Heart left ventricle (tissue), 16 donors: ENCODE data around the gene C19orf12. TPM values are rescaled to one million over a fixed set of nuclear protein-coding genes. Genes with fewer than 3 reads are reported as not detected.
A peak's percentile ranks its signal among the peaks of the same experiment; 100 is the strongest.

Source experiments
- ATAC-seq, 4 donors: fragments of 200-7000 bp; cut with Tn5 transposase; one replicate each; pipeline ENCODE4 v1.9.1; 2020 to 2022; ENCODE audit warnings: moderate library complexity in 4 of 4, mild to moderate bottlenecking in 3 of 4, moderate number of reproducible peaks in 1 of 4
- DNase-seq, 5 donors: peaks; one replicate each; pipeline ENCODE4 v3.0.0-alpha.2; 2020
- H3K27ac ChIP-seq, 12 donors: fragments of 200-600 bp; sonication (generic) in 4 of 12; one replicate each; pipeline versions ENCODE4 v1.5.0 to v1.8.0; 2016 to 2022; ENCODE audit warnings: mild to moderate bottlenecking in 2 of 12
- H3K27me3 ChIP-seq, 9 donors: fragments of 200-600 bp; sonication (generic) in 2 of 9; one replicate each; pipeline versions ENCODE4 v1.5.1 to v1.8.0; 2016 to 2022; ENCODE audit warnings: mild to moderate bottlenecking in 3 of 9
- H3K36me3 ChIP-seq, 9 donors: fragments of 200-600 bp; sonication (generic) in 2 of 9; one replicate each; pipeline versions ENCODE4 v1.5.0 to v1.8.0; 2018 to 2022; ENCODE audit warnings: mild to moderate bottlenecking in 2 of 9
- H3K4me1 ChIP-seq, 12 donors: fragments of 200-600 bp; sonication (generic) in 4 of 12; one replicate each; pipeline versions ENCODE4 v1.5.0 to v1.8.0; 2016 to 2022; ENCODE audit warnings: mild to moderate bottlenecking in 3 of 12
- H3K4me3 ChIP-seq, 12 donors: fragments of 200-600 bp; sonication (generic) in 4 of 12; one replicate each; pipeline versions ENCODE4 v1.5.0 to v1.8.0; 2017 to 2022; ENCODE audit warnings: mild to moderate bottlenecking in 9 of 12, moderate library complexity in 4 of 12
- H3K9me3 ChIP-seq, 12 donors: fragments of 200-600 bp; sonication (generic) in 4 of 12; one replicate each; pipeline versions ENCODE4 v1.5.0 to v1.8.0; 2016 to 2022; ENCODE audit warnings: mild to moderate bottlenecking in 1 of 12
- POLR2A ChIP-seq, 2 donors: fragments of 450-650 bp; IDR thresholded peaks; one replicate each; pipeline ENCODE4 v1.6.1; 2017; ENCODE audit warnings: antibody characterized with exemption in 2 of 2, mild to moderate bottlenecking in 2 of 2, moderate library complexity in 2 of 2
- WGBS, 4 donors: extraction: QIAGEN DNeasy Blood & Tissue Kit in 2 of 4; methylation state at CpG; one replicate each; pipeline versions ENCODE4 v1.1.5 to v1.1.7; 2013 to 2018; 5-methylcytosine and 5-hydroxymethylcytosine counted together
- intact Hi-C, 10 donors: fragments of 100-400 bp; cut with DNase I; formaldehyde crosslinking; loops; one replicate each; pipeline versions ENCODE4 v1.11.1 to v1.14.2; 2022
- polyA plus RNA-seq, 2 donors: library from polyadenylated mRNA; stranded (reverse); fragments of 200-250 nt; gene quantifications; one replicate each; pipeline ENCODE4 v1.2.3, GENCODE V29; 2013
- total RNA-seq, 9 donors: library from RNA; depleted of rRNA in 2 of 9; stranded (reverse); fragments of >200 nt in 2 of 9; fragmentation: NEBNext Ultra II Directional in 3 of 9; extraction: Animal tissue kit (Norgen Biotek cat#: 25700) in 3 of 9; gene quantifications; one replicate each; pipeline versions ENCODE4 v1.1.0 to v1.2.4, GENCODE V29; 2016 to 2023
- TF ChIP-seq, protein P1 (sequence below), 12 donors: fragments of 200-600 bp; sonication (generic) in 4 of 12; IDR thresholded peaks; one replicate each; pipeline versions ENCODE4 v1.5.0 to v1.8.0; 2018 to 2022; ENCODE audit warnings: antibody characterized with exemption in 12 of 12, mild to moderate bottlenecking in 5 of 12
- donor health status: ischemic (EF 13 %, LVEDD 7.1; RV severe dilation, severe dysfunction).
- donor health status: healthy with polysubstance abuse.
- donor health status: DM: no; HTN: yes; CAD: no.
- donor health status: DM: no; HTN: no; CAD: no.
- donor health status: ischemic (EF 25% LVEDD 6.9; RV normal size, moderate dysfunction).
- donor health status: ischemic (EF 25% LVEDD 5.7; RV mildly dilated, moderate dysfunction).
- donor health status: healthy.
- donor health status: DM: yes; HTN: yes; CAD: no.
- donor health status: ischemic (EF 35%, LVEDD 5.7; RV mildly dilated, moderate dysfunction).
- donor health status: nonischemic (EF 11% LVEDD 7.7; RV severe dilation, severe dysfunction).
- donor health status: DM: yes; HTN: yes; CAD: no.
- donor health status: PGD.
- donor health status: ischemic (EF 29% LVEDD 5.4; RV normal size, mild dysfunction).
- donor health status: nonischemic (EF 23%, LVEDD 6.1; RV moderate dilation, normal function).

The C19orf12 gene
- total and polyA plus RNA-seq, 11 donors, result 34.0 to 80.3 (median 47.1) TPM

GRCh38 chr19:29677001-29677817, 37.9 kb downstream of the C19orf12 start:
- peaks cover 2 to 41% (median 24%) of the 10 kb centered on the region in 9 donors for H3K36me3 ChIP-seq
- no peaks in the 10 kb centered on the region for H3K27me3 ChIP-seq
- intact Hi-C loops, result no loop called here
- WGBS, 4 donors, result 70 to 73% (median 72%) methylated on average over 19 to 23 of the region's 23 CpGs
- no peaks in the 10 kb centered on the region for H3K9me3 ChIP-seq
- peak in 3 of 4 donors; percentile 0 to 2 (median 1) for ATAC-seq
- peaks cover 7 to 98% (median 65%) of the 10 kb centered on the region in 12 donors for H3K4me1 ChIP-seq
- TF ChIP-seq, protein P1, sequence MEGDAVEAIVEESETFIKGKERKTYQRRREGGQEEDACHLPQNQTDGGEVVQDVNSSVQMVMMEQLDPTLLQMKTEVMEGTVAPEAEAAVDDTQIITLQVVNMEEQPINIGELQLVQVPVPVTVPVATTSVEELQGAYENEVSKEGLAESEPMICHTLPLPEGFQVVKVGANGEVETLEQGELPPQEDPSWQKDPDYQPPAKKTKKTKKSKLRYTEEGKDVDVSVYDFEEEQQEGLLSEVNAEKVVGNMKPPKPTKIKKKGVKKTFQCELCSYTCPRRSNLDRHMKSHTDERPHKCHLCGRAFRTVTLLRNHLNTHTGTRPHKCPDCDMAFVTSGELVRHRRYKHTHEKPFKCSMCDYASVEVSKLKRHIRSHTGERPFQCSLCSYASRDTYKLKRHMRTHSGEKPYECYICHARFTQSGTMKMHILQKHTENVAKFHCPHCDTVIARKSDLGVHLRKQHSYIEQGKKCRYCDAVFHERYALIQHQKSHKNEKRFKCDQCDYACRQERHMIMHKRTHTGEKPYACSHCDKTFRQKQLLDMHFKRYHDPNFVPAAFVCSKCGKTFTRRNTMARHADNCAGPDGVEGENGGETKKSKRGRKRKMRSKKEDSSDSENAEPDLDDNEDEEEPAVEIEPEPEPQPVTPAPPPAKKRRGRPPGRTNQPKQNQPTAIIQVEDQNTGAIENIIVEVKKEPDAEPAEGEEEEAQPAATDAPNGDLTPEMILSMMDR (IDR thresholded peaks at IDR 0.05), result peak in 1 of 12 donors; percentile 11
- TF ChIP-seq POLR2A (IDR thresholded peaks at IDR 0.05), result no peak
- DNase-seq, result no peak
- no peak overlapping the region for H3K4me3 ChIP-seq
- peak overlapping the region; percentile 66 to 96 (median 86) for H3K27ac ChIP-seq

GRCh38 chr19:29676586-29676985, 38.5 kb downstream of the C19orf12 start:
- Histone ChIP-seq H3K27me3 (no peaks in the 10 kb centered on the region), H3K4me3 (no peak overlapping the region), H3K4me1 (peaks cover 7 to 98% (median 64%) of the 10 kb centered on the region in 12 donors), H3K36me3 (peaks cover 2 to 41% (median 24%) of the 10 kb centered on the region in 9 donors), H3K27ac (peak overlapping the region; percentile 66 to 96 (median 86)), H3K9me3 (no peaks in the 10 kb centered on the region)
- peak in 4 of 5 donors; percentile 68 to 86 (median 77) for DNase-seq
- intact Hi-C loops, result loop anchor here in 1 of 10 donors (1.0 kb wide), 1 partner anchor 30 kb away; no protein-coding TSS in a partner anchor
- TF ChIP-seq POLR2A (IDR thresholded peaks at IDR 0.05), result no peak
- TF ChIP-seq, protein P1 (IDR thresholded peaks at IDR 0.05), result no peak
- peak; percentile 52 to 79 (median 72) for ATAC-seq
- 37 to 68% (median 47%) methylated on average over 5 to 8 of the region's 8 CpGs for WGBS, 4 donors

DNA sequence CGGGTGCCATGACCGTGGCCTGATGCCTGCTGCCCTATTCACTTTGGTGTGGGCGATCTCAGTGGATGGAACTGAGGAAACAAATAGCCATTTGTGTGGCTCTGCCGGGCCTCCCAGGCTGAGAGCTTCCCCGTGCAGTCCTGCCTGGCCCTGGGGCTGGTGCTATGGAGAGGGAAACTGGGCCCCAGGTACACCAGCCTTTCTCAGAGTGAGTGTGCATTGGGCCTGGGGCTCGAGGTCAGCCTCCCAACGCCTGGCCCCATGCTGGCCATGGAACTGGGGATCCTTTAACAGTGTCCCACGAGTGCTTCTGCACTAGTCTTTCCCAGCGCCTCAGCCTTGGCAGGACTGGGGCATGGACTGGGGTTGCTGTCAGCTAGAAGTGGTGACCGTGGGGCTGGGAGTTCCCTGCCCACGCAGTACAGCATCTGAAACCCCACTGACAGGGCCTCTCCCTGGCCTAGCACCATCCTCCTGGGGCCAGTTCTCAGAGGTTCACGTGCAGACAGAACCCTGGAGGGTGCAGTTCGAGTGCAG, 39.3 kb downstream of the C19orf12 start:
- no peak for TF ChIP-seq POLR2A (IDR thresholded peaks at IDR 0.05)
- TF ChIP-seq, protein P1 (IDR thresholded peaks at IDR 0.05), result no peak
- intact Hi-C loops, result loop anchor here in 1 of 10 donors (1.0 kb wide), 1 partner anchor 29 kb away; no protein-coding TSS in a partner anchor
- peaks cover 7 to 98% (median 61%) of the 10 kb centered on the region in 12 donors for H3K4me1 ChIP-seq
- no peaks in the 10 kb centered on the region for H3K27me3 ChIP-seq
- DNase-seq, result no peak
- H3K9me3 ChIP-seq, result no peaks in the 10 kb centered on the region
- ATAC-seq, result no peak
- H3K36me3 ChIP-seq, result peaks cover 2 to 41% (median 24%) of the 10 kb centered on the region in 9 donors
- 74 to 84% (median 77%) methylated on average over 6 to 13 of the region's 13 CpGs for WGBS, 4 donors
- H3K4me3 ChIP-seq, result no peak overlapping the region
- peak overlapping the region; percentile 66 to 96 (median 86) for H3K27ac ChIP-seq

GRCh38 chr19:29675120-29675649, 39.9 kb downstream of the C19orf12 start:
- H3K36me3 ChIP-seq, result peaks cover 2 to 41% (median 24%) of the 10 kb centered on the region in 9 donors
- intact Hi-C loops, result no loop called here
- no peak for DNase-seq
- peak overlapping the region in 11 of 12 donors; percentile 12 to 96 (median 86) for H3K27ac ChIP-seq
- TF ChIP-seq POLR2A (IDR thresholded peaks at IDR 0.05), result no peak
- TF ChIP-seq, protein P1 (IDR thresholded peaks at IDR 0.05), result no peak
- no peak for ATAC-seq
- 83 to 92% (median 87%) methylated on average over 4 to 10 of the region's 10 CpGs for WGBS, 4 donors
- peaks cover 7 to 95% (median 57%) of the 10 kb centered on the region in 12 donors for H3K4me1 ChIP-seq
- H3K4me3 ChIP-seq, result no peak overlapping the region
- H3K27me3 ChIP-seq, result no peaks in the 10 kb centered on the region
- no peaks in the 10 kb centered on the region for H3K9me3 ChIP-seq
